Measurements from ENCODE around the gene GUCY1A2.

DNA sequence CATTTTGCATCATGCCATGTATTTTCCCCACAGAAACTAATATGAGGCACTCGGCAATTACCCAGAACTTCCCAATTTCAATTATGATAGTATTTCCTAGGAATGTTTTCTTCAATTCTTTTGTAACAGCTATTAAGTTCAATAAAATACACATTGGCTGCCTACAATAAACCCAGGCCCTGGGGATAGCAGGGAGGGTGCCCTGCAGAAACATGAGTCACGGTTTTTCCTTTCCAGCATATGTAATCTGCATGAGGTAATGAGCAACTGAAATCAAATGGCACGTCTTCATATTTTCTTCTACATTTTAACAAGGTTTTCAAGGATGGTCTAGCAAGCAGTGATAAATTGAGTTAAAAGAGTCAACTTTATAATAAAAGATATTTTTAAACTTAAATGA lies 32.0 kb downstream of the GUCY1A2 start:
- TF ChIP-seq, protein P1, sequence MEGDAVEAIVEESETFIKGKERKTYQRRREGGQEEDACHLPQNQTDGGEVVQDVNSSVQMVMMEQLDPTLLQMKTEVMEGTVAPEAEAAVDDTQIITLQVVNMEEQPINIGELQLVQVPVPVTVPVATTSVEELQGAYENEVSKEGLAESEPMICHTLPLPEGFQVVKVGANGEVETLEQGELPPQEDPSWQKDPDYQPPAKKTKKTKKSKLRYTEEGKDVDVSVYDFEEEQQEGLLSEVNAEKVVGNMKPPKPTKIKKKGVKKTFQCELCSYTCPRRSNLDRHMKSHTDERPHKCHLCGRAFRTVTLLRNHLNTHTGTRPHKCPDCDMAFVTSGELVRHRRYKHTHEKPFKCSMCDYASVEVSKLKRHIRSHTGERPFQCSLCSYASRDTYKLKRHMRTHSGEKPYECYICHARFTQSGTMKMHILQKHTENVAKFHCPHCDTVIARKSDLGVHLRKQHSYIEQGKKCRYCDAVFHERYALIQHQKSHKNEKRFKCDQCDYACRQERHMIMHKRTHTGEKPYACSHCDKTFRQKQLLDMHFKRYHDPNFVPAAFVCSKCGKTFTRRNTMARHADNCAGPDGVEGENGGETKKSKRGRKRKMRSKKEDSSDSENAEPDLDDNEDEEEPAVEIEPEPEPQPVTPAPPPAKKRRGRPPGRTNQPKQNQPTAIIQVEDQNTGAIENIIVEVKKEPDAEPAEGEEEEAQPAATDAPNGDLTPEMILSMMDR (conservative IDR thresholded peaks at IDR 0.05): no peak
- TF ChIP-seq ZFX (IDR thresholded peaks at IDR 0.05): no peak
